GM19351 (cell line): ENCODE results near the gene ZNF780A.
A peak's percentile ranks its signal among the peaks of the same experiment; 100 is the strongest.
"Not testable (repeated sequence)": the region's sequence is repeated elsewhere in the genome, so short reads cannot be mapped to it uniquely, and the experiment has no call there.

Source experiments
- ATAC-seq: cut with Tn5 transposase; IDR thresholded peaks from one replicate; pipeline ENCODE4 v1.9.1; 2021; ENCODE audit warnings: mild to moderate bottlenecking, moderate library complexity; ENCODE audit not compliant: unreplicated experiment

ZNF780A gene

GRCh38 chr19:40088299-40089047, 2.3 kb downstream of the ZNF780A start:
- ATAC-seq: no peak

- ATAC-seq: no peak
Observed at GRCh38 chr19:40084948-40085347, 5.8 kb downstream of the ZNF780A start.

- ATAC-seq: no peak
Observed at GRCh38 chr19:40081411-40081810, 9.3 kb downstream of the ZNF780A start.

- ATAC-seq: no peak
Observed at GRCh38 chr19:40080289-40080688, 10.5 kb downstream of the ZNF780A start.

GRCh38 chr19:40078377-40078776, 12.4 kb downstream of the ZNF780A start:
- no peak for ATAC-seq

- no peak for ATAC-seq
Observed at GRCh38 chr19:40070058-40070457, 20.7 kb downstream of the ZNF780A start.

GRCh38 chr19:40059624-40060023, 31.1 kb downstream of the ZNF780A start:
- ATAC-seq: no peak

GRCh38 chr19:40057166-40057565, 33.6 kb downstream of the ZNF780A start:
- ATAC-seq: no peak

- ATAC-seq: no peak
Observed at GRCh38 chr19:40056505-40056904, 34.2 kb downstream of the ZNF780A start.

GRCh38 chr19:40055832-40056504, 34.8 kb downstream of the ZNF780A start, which contains the start of gene ZNF780B:
Gene ZNF780B (minus strand): TSS chr19:40056231. CDS start chr19:40050332, 5,899 bp downstream.
- ATAC-seq: peak; percentile 69

- no peak for ATAC-seq
Observed at GRCh38 chr19:40055049-40055448, 35.7 kb downstream of the ZNF780A start.

- ATAC-seq: no peak
Observed at GRCh38 chr19:40054632-40055031, 36.1 kb downstream of the ZNF780A start.

- ATAC-seq: no peak
Observed at GRCh38 chr19:40053491-40053890, 37.3 kb downstream of the ZNF780A start.

- not testable (repeated sequence) for ATAC-seq
Observed at GRCh38 chr19:40041718-40042117, 49.0 kb downstream of the ZNF780A start.

GRCh38 chr19:40038047-40038446, 52.7 kb downstream of the ZNF780A start:
- not testable (repeated sequence) for ATAC-seq

GRCh38 chr19:40035996-40036395, 54.7 kb downstream of the ZNF780A start:
- ATAC-seq: no peak

- no peak for ATAC-seq
Observed at GRCh38 chr19:40033989-40034560, 56.7 kb downstream of the ZNF780A start.

- ATAC-seq: no peak
Observed at GRCh38 chr19:40026597-40026970, 64.2 kb downstream of the ZNF780A start.

- ATAC-seq: no peak
Observed at GRCh38 chr19:40025938-40026596, 64.7 kb downstream of the ZNF780A start.

- ATAC-seq: no peak
Observed at GRCh38 chr19:40023969-40024368, 66.8 kb downstream of the ZNF780A start.
